Gastroesophageal sphincter (tissue), 3 donors: ENCODE data around the gene MORN5.

Experiments
- EP300 ChIP-seq: sonication (generic); formaldehyde crosslinking; IDR thresholded peaks from one replicate; pipeline ENCODE4 v1.6.1; 2017; ENCODE audit warnings: antibody characterized with exemption, mild to moderate bottlenecking
- TF ChIP-seq, protein P1 (sequence below), 4 experiments: fragments of 200-600 bp in 2 of 4; fragments of 450-650 bp in 2 of 4; sonication (generic) in 1 of 4; IDR thresholded peaks; one replicate each; pipeline ENCODE4 v1.5.1; 2017 to 2019; ENCODE audit warnings: antibody characterized with exemption in 4 of 4, mild to moderate bottlenecking in 2 of 4, moderate library complexity in 2 of 4

DNA sequence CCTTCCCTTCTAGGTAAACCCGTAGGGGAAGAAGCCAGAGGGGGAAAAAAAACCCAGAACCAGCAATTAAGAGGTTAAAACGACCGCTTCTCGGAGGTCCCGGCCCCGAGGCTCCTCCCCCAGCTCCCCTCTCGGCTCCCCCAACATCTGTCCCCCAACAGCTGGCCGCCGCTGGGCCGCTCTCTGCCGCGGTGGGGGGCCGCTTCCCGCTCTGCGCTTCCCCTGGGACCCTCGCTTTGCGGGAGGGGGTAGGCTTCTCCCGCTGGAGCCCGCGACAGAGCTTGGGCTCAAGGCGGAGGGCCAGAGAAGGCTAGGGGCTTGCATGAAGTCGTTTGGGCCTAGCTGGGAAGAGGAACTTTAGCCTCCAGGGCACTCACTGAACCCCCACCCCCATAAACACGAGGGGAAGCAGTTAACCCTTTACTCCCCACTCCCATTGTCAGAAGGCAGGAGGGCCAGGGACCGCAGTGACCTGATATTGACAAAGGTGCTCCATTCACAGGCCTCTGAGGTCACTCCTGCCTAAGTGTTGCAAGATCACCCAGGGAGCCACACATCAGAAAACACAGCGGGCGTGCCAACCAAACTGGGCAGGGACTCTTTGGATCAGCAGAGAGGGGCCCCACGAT is 61.6 kb downstream of the MORN5 start:
- TF ChIP-seq, protein P1, sequence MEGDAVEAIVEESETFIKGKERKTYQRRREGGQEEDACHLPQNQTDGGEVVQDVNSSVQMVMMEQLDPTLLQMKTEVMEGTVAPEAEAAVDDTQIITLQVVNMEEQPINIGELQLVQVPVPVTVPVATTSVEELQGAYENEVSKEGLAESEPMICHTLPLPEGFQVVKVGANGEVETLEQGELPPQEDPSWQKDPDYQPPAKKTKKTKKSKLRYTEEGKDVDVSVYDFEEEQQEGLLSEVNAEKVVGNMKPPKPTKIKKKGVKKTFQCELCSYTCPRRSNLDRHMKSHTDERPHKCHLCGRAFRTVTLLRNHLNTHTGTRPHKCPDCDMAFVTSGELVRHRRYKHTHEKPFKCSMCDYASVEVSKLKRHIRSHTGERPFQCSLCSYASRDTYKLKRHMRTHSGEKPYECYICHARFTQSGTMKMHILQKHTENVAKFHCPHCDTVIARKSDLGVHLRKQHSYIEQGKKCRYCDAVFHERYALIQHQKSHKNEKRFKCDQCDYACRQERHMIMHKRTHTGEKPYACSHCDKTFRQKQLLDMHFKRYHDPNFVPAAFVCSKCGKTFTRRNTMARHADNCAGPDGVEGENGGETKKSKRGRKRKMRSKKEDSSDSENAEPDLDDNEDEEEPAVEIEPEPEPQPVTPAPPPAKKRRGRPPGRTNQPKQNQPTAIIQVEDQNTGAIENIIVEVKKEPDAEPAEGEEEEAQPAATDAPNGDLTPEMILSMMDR (IDR thresholded peaks at IDR 0.05) = no peak
- no peak for TF ChIP-seq EP300
